ENCODE results near the gene LAMC2. TPM values are rescaled to one million over a fixed set of nuclear protein-coding genes. Genes with fewer than 3 reads are reported as not detected.

The LAMC2 gene
- total and polyA plus RNA-seq, 2 of the 8 experiments (the other 6 are each of a cell fraction or from before 2014, with no cell fraction given), result 4.6 to 12.9 TPM

DNA sequence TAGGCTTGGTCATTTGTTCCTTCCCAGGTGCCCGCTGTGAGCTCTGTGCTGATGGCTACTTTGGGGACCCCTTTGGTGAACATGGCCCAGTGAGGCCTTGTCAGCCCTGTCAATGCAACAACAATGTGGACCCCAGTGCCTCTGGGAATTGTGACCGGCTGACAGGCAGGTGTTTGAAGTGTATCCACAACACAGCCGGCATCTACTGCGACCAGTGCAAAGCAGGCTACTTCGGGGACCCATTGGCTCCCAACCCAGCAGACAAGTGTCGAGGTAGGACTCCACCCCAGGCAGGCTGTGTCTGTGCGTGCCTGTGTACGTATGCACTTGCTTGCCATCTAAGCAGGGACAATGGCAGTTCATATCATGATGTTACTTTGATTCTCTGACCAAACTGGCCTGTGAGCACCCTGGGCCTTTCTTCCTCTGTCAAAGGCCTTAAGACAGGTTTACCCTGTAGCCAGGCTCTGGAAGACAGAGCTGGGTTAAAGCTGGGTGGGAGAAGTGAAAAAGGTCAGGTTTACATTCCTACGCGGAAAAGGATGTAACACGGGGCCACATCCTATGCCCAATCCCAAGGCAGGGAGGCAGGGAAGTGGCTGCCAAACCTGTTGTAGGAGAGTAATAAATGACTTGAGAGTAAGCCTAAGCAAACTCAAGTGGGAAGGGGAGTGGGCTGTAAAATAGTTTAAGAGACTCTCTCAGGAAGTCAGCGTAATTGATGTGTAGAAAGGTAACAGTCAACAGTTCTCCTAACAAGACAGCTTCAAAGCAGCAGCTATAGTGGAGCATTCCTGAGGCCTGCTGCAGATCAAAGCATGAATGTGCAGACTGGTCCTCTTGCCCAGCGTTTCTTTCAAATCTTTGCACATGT lies 42.5 kb downstream of the LAMC2 start:
- H3K79me1 ChIP-seq (ENCODE audit: low read depth, low read length), result no peaks in the 10 kb centered on the region
- H3K27me3 ChIP-seq (replicated peaks in 1 of 4; ENCODE audit: control insufficient read depth in 3 of 4, extremely low read depth in 1 of 4, insufficient read depth in 3 of 4, low read length in 3 of 4), result no peaks in the 10 kb centered on the region
- H4K8ac ChIP-seq (ENCODE audit: extremely low read depth, insufficient read depth, low read length), result peak overlapping the region; percentile 53; the same call in 1 of the 2 replicates
- peak overlapping the region; percentile 72; the same call in 1 of the 2 replicates for H2BK5ac ChIP-seq (ENCODE audit: low read depth, low read length)
- H3K36me3 ChIP-seq (ENCODE audit: control insufficient read depth in 2 of 4, insufficient read depth in 4 of 4, low read length in 3 of 4), result no peaks in the 10 kb centered on the region
- H2BK20ac ChIP-seq (ENCODE audit: low read length), result no peak overlapping the region
- H3K23ac ChIP-seq (ENCODE audit: insufficient read length), result no peak overlapping the region
- peak overlapping the region; percentile 85; the same call in 1 of the 2 replicates for H2BK12ac ChIP-seq (ENCODE audit: low read depth, low read length)
- FAIRE-seq (no peak), DNase-seq (ENCODE audit: low read depth in 1 of 2, low spot score in 2 of 2) (no peak)
- H3K56ac ChIP-seq (replicated peaks; ENCODE audit: insufficient read length, low read depth, low read length), result no peak overlapping the region
- peak overlapping the region; percentile 78 for H2BK15ac ChIP-seq (ENCODE audit: low read length)
- H2BK120ac ChIP-seq (replicated peaks; ENCODE audit: low read depth, low read length), result peak overlapping the region; percentile 47
- POLR2A ChIA-PET (ENCODE audit: partially characterized antibody), result interaction anchor here (1.0 to 1.1 kb wide), 2 partner anchors 11 to 14 kb away, joined by 3 to 5 read pairs; no protein-coding TSS in a partner anchor
- H3K79me2 ChIP-seq (ENCODE audit: control insufficient read depth in 1 of 2, insufficient read depth in 2 of 2, low read length in 2 of 2), result no peaks in the 10 kb centered on the region
- peak overlapping the region; percentile 62 for H4K91ac ChIP-seq (replicated peaks; ENCODE audit: insufficient read length, low read length)
- H3K18ac ChIP-seq (ENCODE audit: extremely low read depth, low read length), result 0 out of 2 replicates have a peak overlapping the region, but pooled peaks have one; percentile 21
- peaks cover 0 to 11% (median 5%) of the 10 kb centered on the region in 4 experiments; a peak in 6 of 7 replicates for H3K4me1 ChIP-seq (replicated peaks in 1 of 4; ENCODE audit: control insufficient read depth in 3 of 4, insufficient read depth in 4 of 4, low read length in 3 of 4)
- H2AFZ ChIP-seq (ENCODE audit: low read length), result no peak overlapping the region; the same call in 1 of the 2 replicates
- no peak overlapping the region for H3K4me3 ChIP-seq (ENCODE audit: extremely low read depth in 1 of 4, insufficient read depth in 2 of 4, low read depth in 3 of 4, low read length in 4 of 4)
- H4K20me1 ChIP-seq (replicated peaks in 1 of 2; ENCODE audit: control insufficient read depth in 1 of 2, insufficient read depth in 2 of 2, low read length in 2 of 2), result no peaks in the 10 kb centered on the region
- H3K14ac ChIP-seq (ENCODE audit: insufficient read length), result no peak overlapping the region
- 92% methylated on average over 13 of the region's 13 CpGs; no CpG with 5 or more reads in 1 of the 2 experiments for WGBS, 2 experiments (ENCODE audit: extremely low coverage in 1 of 2, insufficient coverage in 1 of 2, insufficient read length in 1 of 2, insufficient replicate concordance in 2 of 2, low coverage in 1 of 2, low lambda C conversion rate in 2 of 2, missing lambda C conversion rate in 1 of 2)
- H4K5ac ChIP-seq (ENCODE audit: insufficient read length, low read depth, low read length), result no peak overlapping the region
- CTCF ChIA-PET (ENCODE audit: partially characterized antibody), result interaction anchor here (0.7 to 8.9 kb wide), 50 partner anchors 12 to 945 kb away, joined by 3 to 86 read pairs (median 4); partner anchors contain the start of gene LAMC2
- H2AK5ac ChIP-seq (ENCODE audit: low read depth, low read length), result peak overlapping the region; percentile 70; the same call in 1 of the 2 replicates
- no peak overlapping the region for H3K9ac ChIP-seq (replicated peaks in 1 of 4; ENCODE audit: extremely low read depth in 1 of 4, low read depth in 3 of 4, low read length in 3 of 4)
- no peaks in the 10 kb centered on the region for H3K9me3 ChIP-seq (ENCODE audit: insufficient read depth in 2 of 2, low read depth in 1 of 2, low read length in 1 of 2)
- H3K23me2 ChIP-seq (ENCODE audit: low read depth, low read length), result no peaks in the 10 kb centered on the region; the same call in 1 of the 2 replicates
- H3K4ac ChIP-seq (replicated peaks; ENCODE audit: insufficient read length, low read depth, low read length), result peak overlapping the region; percentile 45
- no peak overlapping the region for H3K27ac ChIP-seq (ENCODE audit: low read depth, low read length)
- no peak overlapping the region for H3K4me2 ChIP-seq (ENCODE audit: insufficient read depth in 1 of 2, low read depth in 2 of 2, low read length in 2 of 2)
- no peak for TF ChIP-seq FOSL1 (IDR thresholded peaks at IDR 0.05; ENCODE audit: insufficient read depth, low read depth, low read length)
- TF ChIP-seq CTBP2 (IDR thresholded peaks at IDR 0.05; ENCODE audit: borderline replicate concordance, insufficient read depth, insufficient read length, low read length), result no peak
- no peak for TF ChIP-seq CBX8 (IDR thresholded peaks at IDR 0.05; ENCODE audit: borderline replicate concordance, low read depth, low read length)
- no peak for TF ChIP-seq CEBPB (IDR thresholded peaks at IDR 0.05; ENCODE audit: low read depth, low read length)
- TF ChIP-seq, protein P1, sequence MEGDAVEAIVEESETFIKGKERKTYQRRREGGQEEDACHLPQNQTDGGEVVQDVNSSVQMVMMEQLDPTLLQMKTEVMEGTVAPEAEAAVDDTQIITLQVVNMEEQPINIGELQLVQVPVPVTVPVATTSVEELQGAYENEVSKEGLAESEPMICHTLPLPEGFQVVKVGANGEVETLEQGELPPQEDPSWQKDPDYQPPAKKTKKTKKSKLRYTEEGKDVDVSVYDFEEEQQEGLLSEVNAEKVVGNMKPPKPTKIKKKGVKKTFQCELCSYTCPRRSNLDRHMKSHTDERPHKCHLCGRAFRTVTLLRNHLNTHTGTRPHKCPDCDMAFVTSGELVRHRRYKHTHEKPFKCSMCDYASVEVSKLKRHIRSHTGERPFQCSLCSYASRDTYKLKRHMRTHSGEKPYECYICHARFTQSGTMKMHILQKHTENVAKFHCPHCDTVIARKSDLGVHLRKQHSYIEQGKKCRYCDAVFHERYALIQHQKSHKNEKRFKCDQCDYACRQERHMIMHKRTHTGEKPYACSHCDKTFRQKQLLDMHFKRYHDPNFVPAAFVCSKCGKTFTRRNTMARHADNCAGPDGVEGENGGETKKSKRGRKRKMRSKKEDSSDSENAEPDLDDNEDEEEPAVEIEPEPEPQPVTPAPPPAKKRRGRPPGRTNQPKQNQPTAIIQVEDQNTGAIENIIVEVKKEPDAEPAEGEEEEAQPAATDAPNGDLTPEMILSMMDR (IDR thresholded peaks at IDR 0.05; ENCODE audit: control extremely low read depth in 1 of 3, insufficient read depth in 1 of 3, low read depth in 1 of 3, low read length in 3 of 3), result no peak
- TF ChIP-seq SIN3A (conservative IDR thresholded peaks at IDR 0.05 in 1 of 2, IDR thresholded peaks at IDR 0.05 in 1 of 2; ENCODE audit: low read depth in 1 of 2, low read length in 2 of 2), result no peak
- no peak for TF ChIP-seq SP4 (IDR thresholded peaks at IDR 0.05; ENCODE audit: low read length)
- no peak for TF ChIP-seq EGR1 (IDR thresholded peaks at IDR 0.05; ENCODE audit: borderline replicate concordance, low read depth, low read length)
